Measurements from ENCODE around the gene MFSD6.
A peak's percentile ranks its signal among the peaks of the same experiment; 100 is the strongest.
"Not testable (repeated sequence)": the region's sequence is repeated elsewhere in the genome, so short reads cannot be mapped to it uniquely, and the experiment has no call there.

The MFSD6 gene

DNA sequence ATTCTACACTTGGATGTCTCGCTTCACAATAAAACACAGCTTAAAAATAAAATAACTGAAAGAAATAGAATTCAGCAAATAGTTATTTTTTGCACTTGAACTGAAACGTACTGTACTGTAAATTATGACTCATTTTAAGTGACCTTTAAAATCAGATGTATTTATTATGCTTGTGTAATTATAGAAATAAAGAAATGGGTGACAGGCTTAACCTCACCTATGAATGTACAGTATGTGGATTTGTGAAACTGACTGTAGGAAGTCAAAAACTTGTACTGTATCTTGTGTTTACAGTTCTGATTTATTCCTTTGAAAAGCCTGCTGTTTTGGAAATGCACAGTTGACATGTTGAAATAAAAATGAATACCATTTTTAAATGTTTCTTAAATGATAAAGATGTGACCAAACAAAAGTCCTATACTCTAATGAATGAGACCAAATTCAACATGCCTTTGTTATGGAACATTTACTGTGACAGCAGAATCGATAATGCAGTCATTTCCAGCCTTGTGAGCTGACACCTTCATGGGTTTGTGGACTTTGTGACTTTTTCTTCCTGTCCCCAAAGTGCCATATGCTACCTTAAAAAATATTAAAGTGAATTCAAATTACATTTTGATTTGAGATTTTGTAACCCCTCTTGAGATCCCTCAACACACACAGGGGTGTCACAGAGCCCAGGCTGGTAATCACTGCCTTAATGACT, 93.7 kb downstream of the MFSD6 start:
- no peak for DNase-seq (ENCODE audit: low spot score)

DNA sequence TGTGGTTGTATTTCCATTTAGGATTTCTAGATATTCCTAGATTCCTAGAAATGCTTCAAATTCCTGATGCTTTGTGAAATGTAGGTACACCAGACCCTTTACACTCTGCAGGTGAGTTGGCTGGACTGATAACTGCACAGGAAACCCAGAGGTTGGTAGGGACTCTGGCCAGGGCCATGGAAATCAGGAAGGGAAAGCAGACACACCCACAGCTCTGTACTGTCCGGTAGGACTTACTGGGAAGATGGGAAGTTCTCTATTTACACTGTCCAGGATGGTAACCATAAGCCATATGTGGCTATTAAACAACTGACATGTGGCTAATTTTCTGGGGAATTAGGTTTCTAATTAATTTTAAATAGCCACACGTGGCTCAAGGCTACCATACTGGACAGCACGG, 94.9 kb downstream of the MFSD6 start:
- no peak for DNase-seq (ENCODE audit: low spot score)

- DNase-seq (ENCODE audit: low spot score), result no peak
Observed at GRCh38 chr2:190504912-190505311, 96.8 kb downstream of the MFSD6 start.

GRCh38 chr2:190505696-190506095, 97.5 kb downstream of the MFSD6 start:
- DNase-seq (ENCODE audit: low spot score), result no peak

GRCh38 chr2:190506666-190507065, 98.5 kb downstream of the MFSD6 start:
- DNase-seq (ENCODE audit: low spot score), result no peak

- DNase-seq (ENCODE audit: low spot score), result no peak
Observed at GRCh38 chr2:190507135-190507534, 99.0 kb downstream of the MFSD6 start.

- not testable (repeated sequence) for DNase-seq (ENCODE audit: low spot score)
Observed at GRCh38 chr2:190509895-190510294, 101.7 kb downstream of the MFSD6 start.

DNA sequence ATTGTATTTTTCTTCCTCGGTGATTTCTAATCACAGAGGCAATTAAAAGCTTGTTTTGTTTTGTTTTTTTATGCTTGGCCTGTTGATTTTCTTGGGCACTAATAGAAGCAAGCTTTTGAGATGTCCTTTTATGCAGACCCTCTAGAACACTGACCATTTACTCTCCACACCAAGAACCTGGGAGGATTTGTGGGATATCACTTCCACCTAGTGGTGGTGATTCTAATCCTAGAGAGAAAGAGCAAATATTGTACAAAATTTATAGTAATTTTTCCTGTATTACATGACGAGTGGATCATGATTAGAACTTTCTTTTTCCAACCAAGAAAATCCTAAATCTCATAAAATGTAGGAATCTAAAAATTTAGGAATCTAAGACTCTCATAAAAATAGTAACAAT, 102.9 kb downstream of the MFSD6 start:
- DNase-seq (ENCODE audit: low spot score), result peak; percentile 57

DNA sequence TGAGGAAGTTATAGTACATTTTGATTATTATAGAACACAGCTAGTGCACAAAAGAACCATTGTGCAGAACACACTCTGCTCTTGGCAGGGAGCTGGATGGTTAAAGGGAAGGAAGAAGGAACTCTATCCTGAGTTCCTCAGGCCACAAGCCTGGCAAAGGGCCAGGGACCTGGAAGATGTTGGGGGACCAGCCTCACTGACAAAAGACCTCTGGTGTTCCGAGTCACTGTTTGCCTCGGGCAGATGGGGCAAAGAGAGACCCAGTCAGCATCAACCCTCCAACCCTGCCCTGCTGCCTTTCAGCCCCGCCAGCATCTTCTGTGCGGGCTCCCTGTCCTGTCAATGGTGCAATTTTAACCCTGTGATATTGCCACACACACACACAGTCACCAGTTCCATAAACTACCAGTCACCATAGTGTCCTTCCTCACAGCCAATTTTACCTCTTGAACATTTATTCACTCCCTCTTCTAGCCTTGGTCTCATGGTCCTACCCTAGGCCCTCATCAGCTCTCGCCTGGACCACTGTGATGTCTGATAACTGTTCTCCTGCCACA, 104.5 kb downstream of the MFSD6 start:
- DNase-seq (ENCODE audit: low spot score), result no peak

GRCh38 chr2:190513877-190514276, 105.7 kb downstream of the MFSD6 start:
- DNase-seq (ENCODE audit: low spot score), result no peak

DNA sequence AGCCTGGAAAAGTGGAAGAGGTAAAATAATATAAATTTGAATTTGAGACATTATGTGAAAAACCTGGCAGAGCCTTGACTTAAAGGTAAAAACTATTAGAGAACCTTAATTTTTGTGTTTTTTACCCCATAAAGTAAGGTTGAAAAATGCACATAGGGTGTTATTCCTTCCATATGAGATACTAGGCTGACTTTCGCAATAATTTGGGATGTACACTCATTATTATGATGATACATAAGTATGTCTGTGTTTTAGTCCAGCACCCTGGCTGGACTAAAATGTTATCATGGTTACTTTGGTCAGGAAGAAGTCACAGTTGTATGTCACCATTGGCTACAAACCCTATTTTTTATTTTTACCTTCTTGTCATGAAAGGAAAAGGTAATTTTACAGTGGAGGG, 106.5 kb downstream of the MFSD6 start:
- no peak for DNase-seq (ENCODE audit: low spot score)

DNA sequence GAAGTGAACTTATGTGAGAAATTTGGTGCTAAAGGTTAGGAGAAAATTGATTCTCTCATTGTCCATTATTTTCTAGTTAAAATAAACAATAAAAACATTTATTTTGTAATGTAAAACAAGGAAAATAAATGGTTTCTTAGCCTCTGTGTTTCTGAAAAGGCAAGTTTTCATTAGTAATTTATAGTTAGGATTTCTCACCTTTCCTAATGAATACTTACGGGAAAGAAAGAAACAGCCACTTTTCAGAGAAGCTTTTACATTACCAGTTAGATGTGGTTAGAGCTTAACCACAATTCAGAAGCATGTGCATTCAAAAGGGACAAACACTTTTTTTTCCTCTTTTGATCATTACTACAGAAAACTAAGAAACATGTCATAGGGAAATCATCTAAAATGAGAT, 107.5 kb downstream of the MFSD6 start:
- no peak for DNase-seq (ENCODE audit: low spot score)

DNA sequence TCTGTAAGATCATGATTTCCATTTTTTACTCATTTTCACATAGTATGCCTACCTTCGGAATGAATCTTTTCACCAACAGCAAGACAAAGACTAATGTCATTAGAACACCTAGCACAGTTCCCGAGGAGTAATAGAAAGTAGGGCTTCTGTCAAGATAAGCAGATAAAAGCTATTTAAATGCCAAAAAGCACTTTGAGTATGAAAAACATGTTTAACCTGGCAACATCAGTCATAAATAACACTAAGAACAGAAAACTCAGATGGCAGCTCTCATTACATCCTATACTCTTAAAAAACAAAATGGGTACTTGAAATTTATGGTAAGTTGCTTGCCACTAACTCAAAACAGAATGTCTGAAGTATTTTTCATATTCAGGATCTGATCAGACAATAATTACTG, 109.3 kb downstream of the MFSD6 start:
- DNase-seq (ENCODE audit: low spot score), result no peak

DNA sequence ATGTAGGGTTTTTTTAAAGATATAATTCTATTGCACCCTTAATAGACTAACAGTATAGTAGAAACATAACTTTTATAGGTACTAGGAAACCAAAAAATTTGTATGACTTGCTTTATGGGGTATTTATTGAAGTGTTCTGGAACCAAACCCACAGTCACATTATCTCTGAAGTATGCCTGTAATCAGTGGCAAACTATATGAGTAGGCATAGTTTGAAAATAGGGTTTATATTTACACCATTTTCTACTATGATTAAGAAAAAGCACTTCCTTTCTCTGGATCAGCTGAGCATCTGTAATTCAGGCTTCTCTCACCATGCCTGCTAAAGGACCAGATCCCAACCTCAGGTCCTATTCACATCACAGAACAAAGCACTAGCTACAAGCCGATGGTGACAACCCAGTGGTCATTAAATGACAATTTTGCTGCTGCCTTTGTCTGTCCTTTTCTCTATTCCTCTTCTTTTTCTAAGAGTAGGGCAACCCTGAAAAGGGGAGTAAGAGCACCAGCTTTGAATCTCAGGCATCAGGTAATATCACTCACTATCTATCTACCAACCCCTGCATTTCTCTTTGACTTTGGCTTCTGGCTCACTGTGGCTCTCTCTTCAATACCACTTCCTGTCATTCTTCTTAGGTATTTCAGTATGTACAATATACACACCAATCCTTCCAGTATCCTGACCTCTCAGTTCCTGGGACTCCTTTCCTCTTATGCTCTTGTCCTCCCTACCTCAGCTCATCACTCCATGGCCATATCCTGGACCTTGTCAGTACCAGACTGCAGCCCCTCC, 112.0 kb downstream of the MFSD6 start:
- DNase-seq (ENCODE audit: low spot score), result no peak

- DNase-seq (ENCODE audit: low spot score), result no peak
Observed at GRCh38 chr2:190524928-190525327, 116.8 kb downstream of the MFSD6 start.

DNA sequence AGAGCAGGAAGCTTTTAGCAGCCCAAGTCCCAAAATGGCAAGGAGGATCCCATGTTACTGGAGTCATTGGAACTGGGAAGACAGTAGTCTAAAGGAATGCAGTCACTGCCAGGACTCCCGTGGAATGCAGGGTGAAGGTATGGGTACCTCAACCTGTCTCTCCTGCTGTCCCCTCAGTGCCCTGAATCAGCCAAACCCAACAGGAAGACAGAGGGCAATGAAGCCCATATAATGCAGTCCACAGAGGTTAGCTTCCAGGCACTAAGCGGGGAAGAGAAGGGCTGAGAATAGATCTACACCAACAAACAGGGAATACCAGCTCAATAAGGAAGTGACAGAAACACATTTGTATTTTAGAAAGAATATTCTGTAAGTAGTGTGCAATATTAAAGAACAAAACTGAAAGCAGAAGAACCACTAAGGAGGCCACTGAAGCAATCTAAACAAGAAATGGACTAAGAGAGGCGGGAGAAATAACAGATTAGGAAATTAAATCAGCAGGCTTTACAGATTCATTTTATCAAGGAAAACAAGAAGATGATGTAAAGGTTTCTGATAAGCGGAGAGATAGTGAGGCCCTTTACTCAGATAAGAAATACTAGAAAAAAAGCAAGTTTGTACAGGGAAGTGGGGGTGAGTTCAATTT, 118.1 kb downstream of the MFSD6 start:
- DNase-seq (ENCODE audit: low spot score), result no peak

DNA sequence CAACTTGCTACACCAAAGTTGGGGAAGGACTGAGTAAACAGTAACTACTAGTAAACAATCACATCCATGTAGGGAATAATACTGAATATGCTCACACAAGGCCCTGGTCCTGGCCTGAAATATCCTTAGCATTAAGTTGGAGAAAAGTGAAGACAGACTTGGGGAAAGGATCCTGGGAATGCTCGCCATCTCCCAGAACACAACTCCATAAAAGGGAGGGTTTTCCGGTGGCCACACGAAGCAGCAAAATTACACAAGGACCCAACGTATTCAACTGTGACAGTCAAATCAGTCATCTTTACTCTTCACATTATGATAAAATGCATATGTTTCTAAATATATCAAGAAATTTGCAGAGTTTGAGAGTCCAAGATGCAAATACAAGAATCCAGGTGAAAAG, 119.1 kb downstream of the MFSD6 start:
- no peak for DNase-seq (ENCODE audit: low spot score)

GRCh38 chr2:190527918-190528317, 119.8 kb downstream of the MFSD6 start:
- DNase-seq (ENCODE audit: low spot score), result no peak

DNA sequence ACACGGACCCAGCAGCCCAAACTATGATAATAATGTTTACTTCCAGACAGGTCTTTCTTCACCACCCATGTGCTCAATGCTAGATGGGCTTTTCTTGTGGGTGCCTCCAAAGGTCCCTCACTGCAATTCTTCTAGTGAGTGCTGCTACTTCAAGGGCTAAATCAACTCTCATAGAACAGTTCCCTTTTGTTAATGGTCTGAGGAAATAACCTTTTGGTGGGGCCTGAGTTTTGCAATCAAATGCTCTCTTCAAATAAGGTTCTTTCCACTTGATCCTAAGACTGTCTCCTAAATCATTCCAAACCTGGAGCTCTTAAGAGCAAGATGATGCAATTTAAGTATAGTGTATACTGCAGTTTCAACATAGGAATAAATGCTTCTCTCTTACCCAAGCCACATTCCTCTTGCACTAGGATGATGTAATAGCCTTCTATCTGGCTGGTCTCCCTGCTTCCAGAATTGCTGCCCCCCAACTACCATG, 120.4 kb downstream of the MFSD6 start:
- DNase-seq (ENCODE audit: low spot score), result peak; percentile 27

DNA sequence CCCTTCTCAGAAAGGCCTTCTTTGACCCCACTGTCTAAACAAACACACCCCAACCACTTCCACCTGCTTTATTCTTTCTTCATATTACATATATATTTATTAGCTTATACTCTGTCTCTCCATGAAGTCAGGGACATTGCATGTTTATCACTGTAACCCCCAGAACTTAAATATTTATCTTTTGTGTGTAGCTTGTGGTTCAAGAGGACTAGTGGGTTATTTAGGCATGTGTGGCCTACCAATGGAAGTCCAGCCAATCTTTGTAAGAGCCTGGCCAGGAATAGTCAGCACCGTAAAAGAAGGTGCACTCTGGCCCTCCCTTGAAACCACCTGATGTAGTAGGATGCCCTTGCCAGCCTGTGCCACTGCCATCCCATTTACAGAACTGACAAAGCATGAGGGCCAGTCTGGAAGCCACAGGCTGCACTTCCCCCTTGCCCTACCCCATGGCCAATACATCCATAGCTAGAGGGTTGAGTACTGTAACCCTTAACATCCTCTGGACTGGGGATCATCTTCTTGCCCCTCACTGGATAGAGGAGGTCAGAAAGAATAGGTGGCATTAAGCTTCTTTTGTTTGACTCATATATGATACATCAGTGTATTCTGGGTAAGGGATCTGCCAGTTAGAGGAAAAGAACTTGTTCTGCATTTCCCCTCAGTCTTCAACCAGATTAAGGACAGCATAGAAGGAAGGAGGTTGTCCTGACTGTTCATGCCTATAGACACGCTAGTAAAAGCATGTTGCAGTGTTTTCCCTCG, 121.5 kb downstream of the MFSD6 start:
- DNase-seq (ENCODE audit: low spot score), result no peak

DNA sequence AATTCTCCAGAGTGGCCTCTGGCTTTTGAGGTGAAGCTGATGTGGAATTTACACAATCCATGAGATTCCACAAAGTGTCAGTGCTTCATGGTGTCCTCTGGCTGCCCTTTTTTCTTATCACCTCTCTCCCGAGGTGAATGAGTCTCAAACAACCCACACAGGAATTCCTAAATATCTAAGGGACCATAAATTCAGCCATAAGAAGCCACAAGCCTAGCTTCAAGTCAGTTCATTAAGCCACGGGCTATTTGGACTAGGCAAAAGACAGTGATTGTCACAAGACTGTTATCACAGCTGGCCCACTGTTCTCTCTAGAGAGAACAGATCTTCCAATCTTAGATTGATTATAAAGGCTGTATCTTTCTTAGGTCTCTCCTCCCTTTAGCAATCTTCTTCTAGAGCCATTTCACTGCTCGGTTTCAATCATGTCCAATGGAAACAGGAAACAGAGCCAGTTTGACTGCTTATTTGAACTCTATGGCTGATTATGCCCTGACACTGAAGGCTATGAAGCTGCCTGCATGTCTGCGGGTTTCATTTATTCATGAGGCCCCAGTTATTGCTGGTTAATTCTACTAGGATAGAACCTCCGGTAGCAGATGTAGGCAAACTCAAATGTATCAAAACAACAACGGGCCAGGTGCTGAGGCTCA, 122.2 kb downstream of the MFSD6 start:
- DNase-seq (ENCODE audit: low spot score), result no peak

Data from AG20443 (cell line).